GM12878 (cell line): ENCODE measurements around the gene OR2L8. TPM values are rescaled to one million over a fixed set of nuclear protein-coding genes. Genes with fewer than 3 reads are reported as not detected.

Experiments
- ATAC-seq: fragments of 200-7000 bp; cut with Tn5 transposase; 3 replicates; pipeline ENCODE4 v1.9.1; 2020; ENCODE audit warnings: mild to moderate bottlenecking, moderate library complexity
- BruUV-seq: library from RNA; stranded (reverse); fragments of 400-500 nt; replicated peaks from 2 replicates; lab custom pipeline; 2021; lab: Mats Ljungman, UMichigan
- CTCF ChIA-PET: fragments of 300-600 bp; sonication (Branson Sonifier 250); formaldehyde crosslinking; extraction: SDS; loops from one replicate; lab custom pipeline; 2021; ENCODE audit warnings: inconsistent platforms; lab: Yijun Ruan, JAX
- POLR2A ChIA-PET: fragments of 350-600 bp; formaldehyde crosslinking; extraction: SDS; loops from one replicate; lab custom pipeline; 2021; ENCODE audit warnings: inconsistent platforms; lab: Charles Lee
- RAD21 ChIA-PET: fragments of 300-600 bp; sonication (Branson Sonifier 250); formaldehyde crosslinking; loops from one replicate; lab custom pipeline; 2023; ENCODE audit warnings: antibody characterized with exemption; ENCODE audit not compliant: unreplicated experiment; lab: Charles Lee
- SMC1A ChIA-PET: fragments of 300-600 bp; sonication (Branson Sonifier 250); formaldehyde crosslinking; loops from one replicate; lab custom pipeline; 2023; ENCODE audit not compliant: unreplicated experiment, uncharacterized antibody; lab: Charles Lee
- DNase-seq: peaks from one replicate; pipeline ENCODE4 v3.0.0-alpha.2; 2011; ENCODE audit warnings: low read depth, low spot score
- FAIRE-seq: peaks from 3 replicates; lab custom pipeline; 2011; peaks lifted over from hg19 to GRCh38; lab: Jason Lieb, UNC
- H2AFZ ChIP-seq: 2 replicates; pipeline ENCODE4 v1.6.0; 2011; ENCODE audit warnings: low read depth, low read length, control low read depth; ENCODE audit not compliant: control insufficient read depth
- H3K27ac ChIP-seq: 2 replicates; pipeline ENCODE4 v1.5.1; 2011; ENCODE audit warnings: control low read depth; ENCODE audit not compliant: control insufficient read depth, insufficient read depth
- H3K27me3 ChIP-seq, 2 experiments: replicated peaks in 1 of 2; 2 replicates each; pipeline versions ENCODE4 v1.6.0 to v1.6.1; 2011; ENCODE audit warnings: low read length in 1 of 2; ENCODE audit not compliant: control insufficient read depth in 2 of 2, insufficient read depth in 2 of 2
- H3K36me3 ChIP-seq, 2 experiments: 2 replicates each; pipeline ENCODE4 v1.5.1; 2011; ENCODE audit warnings: low read length in 1 of 2; ENCODE audit not compliant: control insufficient read depth in 2 of 2, insufficient read depth in 2 of 2
- H3K4me1 ChIP-seq: 2 replicates; pipeline ENCODE4 v1.6.1; 2011; ENCODE audit warnings: mild to moderate bottlenecking, low read length, moderate library complexity, mixed read lengths; ENCODE audit not compliant: control insufficient read depth, insufficient read depth
- H3K4me2 ChIP-seq: 2 replicates; pipeline ENCODE4 v1.6.0; 2011; ENCODE audit warnings: control low read depth; ENCODE audit not compliant: control insufficient read depth, insufficient read depth
- H3K4me3 ChIP-seq: fragments of 200-600 bp; sonication (generic); 2 replicates; pipeline ENCODE4 v1.5.1; 2016
- H3K79me2 ChIP-seq: 2 replicates; pipeline ENCODE4 v1.6.0; 2011; ENCODE audit warnings: low read length; ENCODE audit not compliant: control insufficient read depth, insufficient read depth
- H3K9ac ChIP-seq: 2 replicates; pipeline ENCODE4 v1.8.0; 2011; ENCODE audit warnings: low read length, control low read depth, mixed read lengths; ENCODE audit not compliant: control insufficient read depth, insufficient read depth
- H3K9me3 ChIP-seq: replicated peaks from 3 replicates; pipeline ENCODE4 v1.5.1; 2011; ENCODE audit warnings: mild to moderate bottlenecking, low read length; ENCODE audit not compliant: control insufficient read depth, insufficient read depth
- H4K20me1 ChIP-seq: 2 replicates; pipeline ENCODE4 v1.6.0; 2011; ENCODE audit not compliant: control insufficient read depth, insufficient read depth
- BRCA1 ChIP-seq: IDR thresholded peaks from 2 replicates; pipeline ENCODE4 v1.6.1; 2011; ENCODE audit warnings: low read depth, low read length, improper control_type of control experiment
- HDGF ChIP-seq: fragments of 450-650 bp; IDR thresholded peaks from 2 replicates; pipeline ENCODE4 v1.6.1; 2016; ENCODE audit warnings: antibody characterized with exemption
- IKZF1 ChIP-seq: fragments of 450-650 bp; conservative IDR thresholded peaks from 2 replicates; pipeline ENCODE4 v1.6.1; 2017; ENCODE audit warnings: antibody characterized with exemption, mild to moderate bottlenecking
- KDM1A ChIP-seq: fragments of 200-600 bp; sonication (generic); IDR thresholded peaks from 2 replicates; pipeline ENCODE4 v1.6.1; 2016; ENCODE audit warnings: borderline replicate concordance
- MYC ChIP-seq: IDR thresholded peaks from 2 replicates; pipeline ENCODE4 v1.6.1; 2011; ENCODE audit warnings: mild to moderate bottlenecking, low read length, moderate library complexity, inconsistent platforms; ENCODE audit not compliant: insufficient read depth, insufficient replicate concordance, insufficient read length, severe bottlenecking
- PAX5 ChIP-seq: IDR thresholded peaks from 2 replicates; pipeline ENCODE4 v1.6.1; 2011; ENCODE audit warnings: low read depth, low read length, borderline replicate concordance
- RAD51 ChIP-seq: fragments of 450-650 bp; IDR thresholded peaks from 2 replicates; pipeline ENCODE4 v1.6.1; 2016; ENCODE audit warnings: moderate library complexity, mild to moderate bottlenecking, inconsistent platforms
- RBBP5 ChIP-seq: fragments of 200-600 bp; sonication (generic); conservative IDR thresholded peaks from 2 replicates; pipeline ENCODE4 v1.6.1; 2016
- SIX5 ChIP-seq: IDR thresholded peaks from 2 replicates; pipeline ENCODE4 v1.6.1; 2011; ENCODE audit warnings: mild to moderate bottlenecking, low read depth, low read length, moderate library complexity; ENCODE audit not compliant: severe bottlenecking
- TCF12 ChIP-seq: IDR thresholded peaks from 2 replicates; pipeline ENCODE4 v1.6.1; 2011; ENCODE audit warnings: low read depth, mild to moderate bottlenecking, low read length
- ZNF207 ChIP-seq: fragments of 450-650 bp; IDR thresholded peaks from 2 replicates; pipeline ENCODE4 v1.6.1; 2014; ENCODE audit warnings: antibody characterized with exemption, mild to moderate bottlenecking, borderline replicate concordance
- ZNF24 ChIP-seq: fragments of 450-650 bp; IDR thresholded peaks from 2 replicates; pipeline ENCODE4 v1.6.1; 2017; ENCODE audit warnings: antibody characterized with exemption, mild to moderate bottlenecking
- WGBS: methylation state at CpG from one replicate; pipeline ENCODE4 v1.1.6; 2016; ENCODE audit warnings: low lambda C conversion rate; ENCODE audit not compliant: insufficient replicate concordance, insufficient coverage; ENCODE audit errors: missing lambda C conversion rate; 5-methylcytosine and 5-hydroxymethylcytosine counted together
- in situ Hi-C: fragments of 300-500 bp; cut with MboI; formaldehyde crosslinking; loops from 9 replicates; pipeline ENCODE4 v1.14.3; 2018; ENCODE audit warnings: mixed read lengths
- intact Hi-C: fragments of 100-400 bp; cut with micrococcal nuclease; formaldehyde crosslinking; loops from one replicate; pipeline ENCODE4 v1.14.2; 2022; ENCODE audit not compliant: unreplicated experiment
- polyA plus RNA-seq, 11 experiments: library from polyadenylated mRNA; depleted of rRNA in 4 of 11; unstranded in 6 of 11; stranded (reverse) in 5 of 11; fragments of >200 nt; fragmentation: Nextera tagmentation in 4 of 11; fragmentation: Illumina TruSeq in 1 of 11; extraction: Ambion mirVana in 4 of 11; extraction: Trizol in 1 of 11; gene quantifications; 1 replicate in 1 of 11; 2 replicates in 10 of 11; pipeline versions ENCODE4 v1.2.1 to v1.2.3, GENCODE V29; 2011 to 2016; ENCODE audit warnings: inconsistent platforms in 2 of 11, missing spikeins in 2 of 11, low read depth in 1 of 11
- total RNA-seq, 4 experiments: library from RNA; depleted of rRNA in 3 of 4; stranded (reverse); fragments of >200 nt in 3 of 4; fragmentation: Illumina TruSeq in 1 of 4; extraction: Trizol in 1 of 4; gene quantifications; 2 replicates each; pipeline versions ENCODE4 v1.2.1 to v1.2.3, GENCODE V29; 2013 to 2021
- TF ChIP-seq, protein P1 (sequence below): IDR thresholded peaks from 2 replicates; pipeline ENCODE4 v1.6.1; 2012; ENCODE audit warnings: mild to moderate bottlenecking, low read depth, low read length
- TF ChIP-seq, protein P2 (sequence below): IDR thresholded peaks from 2 replicates; pipeline ENCODE4 v1.6.1; 2012; ENCODE audit warnings: low read depth, low read length, improper control_type of control experiment
- TF ChIP-seq, protein P3 (sequence below): fragments of 450-650 bp; formaldehyde crosslinking; IDR thresholded peaks from 2 replicates; pipeline ENCODE4 v1.5.0; 2022; ENCODE audit warnings: mild to moderate bottlenecking, missing genetic modification characterization

Gene OR2L8
- total and polyA plus RNA-seq, 10 of the 15 experiments (the other 5 are each of a cell fraction or from before 2014, with no cell fraction given) = not detected

DNA sequence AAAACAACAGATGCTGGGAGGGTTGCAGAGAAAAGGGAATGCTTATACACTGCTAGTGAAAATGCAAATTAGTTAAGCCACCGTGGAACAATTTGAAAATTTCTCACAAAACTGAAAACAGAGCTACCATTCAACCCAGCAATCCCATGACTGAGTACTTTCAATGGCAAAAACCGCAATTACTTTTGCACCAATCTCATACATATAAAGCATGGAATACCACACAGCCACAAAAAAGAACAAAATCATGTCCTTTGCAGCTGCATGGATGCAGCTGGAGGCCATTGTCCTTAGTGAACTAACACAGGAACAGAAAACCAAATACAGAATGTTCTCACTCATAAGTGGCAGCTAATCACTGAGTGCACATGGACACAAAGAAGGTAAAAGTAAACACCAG lies 34.9 kb upstream of the OR2L8 start (continued):
- TF ChIP-seq, protein P1, sequence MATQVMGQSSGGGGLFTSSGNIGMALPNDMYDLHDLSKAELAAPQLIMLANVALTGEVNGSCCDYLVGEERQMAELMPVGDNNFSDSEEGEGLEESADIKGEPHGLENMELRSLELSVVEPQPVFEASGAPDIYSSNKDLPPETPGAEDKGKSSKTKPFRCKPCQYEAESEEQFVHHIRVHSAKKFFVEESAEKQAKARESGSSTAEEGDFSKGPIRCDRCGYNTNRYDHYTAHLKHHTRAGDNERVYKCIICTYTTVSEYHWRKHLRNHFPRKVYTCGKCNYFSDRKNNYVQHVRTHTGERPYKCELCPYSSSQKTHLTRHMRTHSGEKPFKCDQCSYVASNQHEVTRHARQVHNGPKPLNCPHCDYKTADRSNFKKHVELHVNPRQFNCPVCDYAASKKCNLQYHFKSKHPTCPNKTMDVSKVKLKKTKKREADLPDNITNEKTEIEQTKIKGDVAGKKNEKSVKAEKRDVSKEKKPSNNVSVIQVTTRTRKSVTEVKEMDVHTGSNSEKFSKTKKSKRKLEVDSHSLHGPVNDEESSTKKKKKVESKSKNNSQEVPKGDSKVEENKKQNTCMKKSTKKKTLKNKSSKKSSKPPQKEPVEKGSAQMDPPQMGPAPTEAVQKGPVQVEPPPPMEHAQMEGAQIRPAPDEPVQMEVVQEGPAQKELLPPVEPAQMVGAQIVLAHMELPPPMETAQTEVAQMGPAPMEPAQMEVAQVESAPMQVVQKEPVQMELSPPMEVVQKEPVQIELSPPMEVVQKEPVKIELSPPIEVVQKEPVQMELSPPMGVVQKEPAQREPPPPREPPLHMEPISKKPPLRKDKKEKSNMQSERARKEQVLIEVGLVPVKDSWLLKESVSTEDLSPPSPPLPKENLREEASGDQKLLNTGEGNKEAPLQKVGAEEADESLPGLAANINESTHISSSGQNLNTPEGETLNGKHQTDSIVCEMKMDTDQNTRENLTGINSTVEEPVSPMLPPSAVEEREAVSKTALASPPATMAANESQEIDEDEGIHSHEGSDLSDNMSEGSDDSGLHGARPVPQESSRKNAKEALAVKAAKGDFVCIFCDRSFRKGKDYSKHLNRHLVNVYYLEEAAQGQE = no peak

DNA sequence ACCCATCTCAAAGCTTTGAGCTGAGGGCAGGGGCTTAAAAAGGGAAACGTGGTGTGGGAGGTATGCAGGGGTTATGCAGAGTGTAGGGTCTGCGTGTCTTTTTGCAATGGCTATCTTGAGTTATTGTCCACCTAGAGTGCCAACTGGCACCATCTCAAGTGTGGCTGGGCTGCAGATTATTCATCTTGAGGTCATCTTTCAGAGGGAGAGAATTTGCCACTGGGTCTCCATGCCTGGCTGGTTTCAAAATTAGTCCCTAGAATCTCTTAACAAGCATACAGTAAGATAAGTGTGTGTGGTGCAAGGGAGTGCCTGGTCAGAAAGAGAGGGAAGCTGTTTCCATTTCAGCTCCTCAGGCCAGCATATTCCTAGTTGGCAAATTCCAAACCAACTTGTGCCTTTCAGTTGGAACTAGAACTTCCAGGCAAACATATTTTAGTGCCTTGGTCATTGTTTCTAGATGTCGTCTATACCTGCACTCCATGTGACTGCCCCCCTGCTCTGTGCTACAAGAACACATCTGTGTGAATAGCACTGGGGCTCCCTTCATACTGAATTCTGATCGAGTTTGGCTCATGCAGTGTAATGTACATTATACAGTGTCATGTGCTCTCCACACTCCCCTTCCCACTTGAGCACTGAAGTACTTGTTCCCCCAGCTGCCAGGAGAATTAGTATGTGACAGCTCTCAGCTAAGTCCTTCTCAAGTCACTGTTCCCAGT lies 33.6 kb upstream of the OR2L8 start:
- no peak for DNase-seq
- H3K79me2 ChIP-seq = no peaks in the 10 kb centered on the region
- no peak overlapping the region for H3K9ac ChIP-seq
- SMC1A ChIA-PET = interaction anchor here (1.1 kb wide), 1 partner anchor 9 kb away, joined by 3 read pairs; no protein-coding TSS in a partner anchor
- BruUV-seq = no TSS peak
- H3K4me1 ChIP-seq = no peaks in the 10 kb centered on the region
- RAD21 ChIA-PET = no interaction called here
- CTCF ChIA-PET = no interaction called here
- H3K27ac ChIP-seq = no peak overlapping the region
- intact Hi-C loops = no loop called here
- no peaks in the 10 kb centered on the region for H3K36me3 ChIP-seq
- no peak overlapping the region for H2AFZ ChIP-seq
- ATAC-seq = no peak
- in situ Hi-C loops = no loop called here
- no peaks in the 10 kb centered on the region for H3K27me3 ChIP-seq
- 37% methylated on average over 4 of the region's 4 CpGs for WGBS
- H4K20me1 ChIP-seq = no peaks in the 10 kb centered on the region
- no peaks in the 10 kb centered on the region for H3K9me3 ChIP-seq
- FAIRE-seq = no peak
- POLR2A ChIA-PET = no interaction called here
- H3K4me3 ChIP-seq = no peak overlapping the region
- no peak overlapping the region for H3K4me2 ChIP-seq
- TF ChIP-seq TCF12 (no peak), RBBP5 (no peak), BRCA1 (no peak), ZNF24 (no peak), MYC (no peak), IKZF1 (no peak), PAX5 (no peak), RAD51 (no peak), KDM1A (no peak), HDGF (no peak), SIX5 (no peak), ZNF207 (no peak)
- TF ChIP-seq, protein P2, sequence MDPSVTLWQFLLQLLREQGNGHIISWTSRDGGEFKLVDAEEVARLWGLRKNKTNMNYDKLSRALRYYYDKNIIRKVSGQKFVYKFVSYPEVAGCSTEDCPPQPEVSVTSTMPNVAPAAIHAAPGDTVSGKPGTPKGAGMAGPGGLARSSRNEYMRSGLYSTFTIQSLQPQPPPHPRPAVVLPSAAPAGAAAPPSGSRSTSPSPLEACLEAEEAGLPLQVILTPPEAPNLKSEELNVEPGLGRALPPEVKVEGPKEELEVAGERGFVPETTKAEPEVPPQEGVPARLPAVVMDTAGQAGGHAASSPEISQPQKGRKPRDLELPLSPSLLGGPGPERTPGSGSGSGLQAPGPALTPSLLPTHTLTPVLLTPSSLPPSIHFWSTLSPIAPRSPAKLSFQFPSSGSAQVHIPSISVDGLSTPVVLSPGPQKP = no peak
- TF ChIP-seq, protein P3, sequence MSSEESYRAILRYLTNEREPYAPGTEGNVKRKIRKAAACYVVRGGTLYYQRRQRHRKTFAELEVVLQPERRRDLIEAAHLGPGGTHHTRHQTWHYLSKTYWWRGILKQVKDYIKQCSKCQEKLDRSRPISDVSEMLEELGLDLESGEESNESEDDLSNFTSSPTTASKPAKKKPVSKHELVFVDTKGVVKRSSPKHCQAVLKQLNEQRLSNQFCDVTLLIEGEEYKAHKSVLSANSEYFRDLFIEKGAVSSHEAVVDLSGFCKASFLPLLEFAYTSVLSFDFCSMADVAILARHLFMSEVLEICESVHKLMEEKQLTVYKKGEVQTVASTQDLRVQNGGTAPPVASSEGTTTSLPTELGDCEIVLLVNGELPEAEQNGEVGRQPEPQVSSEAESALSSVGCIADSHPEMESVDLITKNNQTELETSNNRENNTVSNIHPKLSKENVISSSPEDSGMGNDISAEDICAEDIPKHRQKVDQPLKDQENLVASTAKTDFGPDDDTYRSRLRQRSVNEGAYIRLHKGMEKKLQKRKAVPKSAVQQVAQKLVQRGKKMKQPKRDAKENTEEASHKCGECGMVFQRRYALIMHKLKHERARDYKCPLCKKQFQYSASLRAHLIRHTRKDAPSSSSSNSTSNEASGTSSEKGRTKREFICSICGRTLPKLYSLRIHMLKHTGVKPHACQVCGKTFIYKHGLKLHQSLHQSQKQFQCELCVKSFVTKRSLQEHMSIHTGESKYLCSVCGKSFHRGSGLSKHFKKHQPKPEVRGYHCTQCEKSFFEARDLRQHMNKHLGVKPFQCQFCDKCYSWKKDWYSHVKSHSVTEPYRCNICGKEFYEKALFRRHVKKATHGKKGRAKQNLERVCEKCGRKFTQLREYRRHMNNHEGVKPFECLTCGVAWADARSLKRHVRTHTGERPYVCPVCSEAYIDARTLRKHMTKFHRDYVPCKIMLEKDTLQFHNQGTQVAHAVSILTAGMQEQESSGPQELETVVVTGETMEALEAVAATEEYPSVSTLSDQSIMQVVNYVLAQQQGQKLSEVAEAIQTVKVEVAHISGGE (CRISPR knock-in tag) = no peak
